BLaER1 treated with 17β-estradiol and CSF1 and Interleukin-3, amounts not matched to agents 10 nM and 100 nM (cell line): Measurements from ENCODE around the gene MSS51.

Experiments used
- H3K27ac ChIP-seq, 11 experiments: shearing (Covaris generic); formaldehyde crosslinking; 2 replicates each; pipeline ENCODE4 v1.8.1; 2022
- H3K27me3 ChIP-seq, 11 experiments: shearing (Covaris generic); formaldehyde crosslinking; 2 replicates each; pipeline ENCODE4 v1.8.1; 2022
- H3K36me3 ChIP-seq, 11 experiments: shearing (Covaris generic); formaldehyde crosslinking; 2 replicates each; pipeline ENCODE4 v1.8.1; 2022
- H3K4me1 ChIP-seq, 10 experiments: shearing (Covaris generic); formaldehyde crosslinking; 2 replicates each; pipeline ENCODE4 v1.8.1; 2022
- H3K4me2 ChIP-seq, 11 experiments: shearing (Covaris generic); formaldehyde crosslinking; 2 replicates each; pipeline ENCODE4 v1.8.1; 2022
- H3K4me3 ChIP-seq, 10 experiments: shearing (Covaris generic); formaldehyde crosslinking; 2 replicates each; pipeline ENCODE4 v1.8.1; 2022
- H3K9ac ChIP-seq, 11 experiments: shearing (Covaris generic); formaldehyde crosslinking; 2 replicates each; pipeline ENCODE4 v1.8.1; 2022
- H3K9me3 ChIP-seq, 11 experiments: shearing (Covaris generic); formaldehyde crosslinking; replicated peaks in 1 of 11; 2 replicates each; pipeline ENCODE4 v1.8.1; 2022
- H4K20me1 ChIP-seq, 11 experiments: shearing (Covaris generic); formaldehyde crosslinking; 2 replicates each; pipeline ENCODE4 v1.8.1; 2022
- Cebpa-rat ChIP-seq, 11 experiments: shearing (Covaris generic); IDR thresholded peaks; 2 replicates each; pipeline ENCODE4 v1.8.1; 2022

MSS51 gene

DNA sequence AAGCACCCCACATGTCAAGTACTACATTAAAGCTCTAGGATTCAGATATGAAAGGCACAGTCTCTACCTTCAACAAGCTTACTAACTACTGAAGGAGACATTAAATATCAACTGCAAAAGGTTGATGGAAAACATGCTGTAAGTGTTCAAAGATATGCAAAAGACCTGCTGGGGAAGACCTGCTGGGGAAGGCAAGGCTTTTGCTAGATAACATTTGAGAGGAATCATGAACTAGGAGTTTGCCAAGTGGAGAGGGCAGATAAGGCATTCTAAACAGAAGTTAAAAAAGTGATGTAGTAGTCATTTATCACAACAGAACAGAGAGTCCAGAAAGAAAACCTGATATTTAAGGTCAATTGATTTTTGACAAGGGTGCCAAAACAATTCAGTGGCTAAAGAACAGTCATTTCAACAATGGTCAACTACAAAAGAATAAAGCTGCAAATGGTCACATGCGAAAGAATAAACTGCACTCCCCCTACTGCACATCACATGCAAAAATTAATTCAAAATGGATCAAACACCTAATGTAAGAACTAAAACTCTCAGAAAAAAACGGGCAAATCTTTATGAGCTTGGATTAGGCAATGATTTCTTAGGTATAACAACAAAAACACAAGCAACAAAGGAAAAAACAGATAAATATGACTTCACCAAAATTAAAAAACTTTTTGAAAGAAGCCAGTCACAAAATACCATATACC is 23.0 kb upstream of the MSS51 start:
- no peaks in the 10 kb centered on the region for H3K9me3 ChIP-seq
- H3K27ac ChIP-seq: no peak overlapping the region
- H3K27me3 ChIP-seq: no peaks in the 10 kb centered on the region
- no peak overlapping the region for H3K9ac ChIP-seq
- H3K4me1 ChIP-seq: no peaks in the 10 kb centered on the region
- H3K4me2 ChIP-seq: no peak overlapping the region
- no peak overlapping the region for H3K4me3 ChIP-seq
- H3K36me3 ChIP-seq: peaks cover 54 to 100% (median 81%) of the 10 kb centered on the region in 11 experiments
- no peak for TF ChIP-seq Cebpa-rat (IDR thresholded peaks at IDR 0.05)
- H4K20me1 ChIP-seq: peaks cover 0 to 6% (median 0%) of the 10 kb centered on the region in 11 experiments; a peak in 2 of 22 replicates

GRCh38 chr10:73449113-73449512 is 15.8 kb upstream of the MSS51 start:
- H3K9ac ChIP-seq: no peak overlapping the region
- peaks cover 5 to 17% (median 15%) of the 10 kb centered on the region in 10 experiments; a peak in 18 of 20 replicates for H3K4me1 ChIP-seq
- H3K4me2 ChIP-seq: no peak overlapping the region
- no peak for TF ChIP-seq Cebpa-rat (IDR thresholded peaks at IDR 0.05)
- H3K27ac ChIP-seq: no peak overlapping the region
- no peak overlapping the region for H3K4me3 ChIP-seq
- no peaks in the 10 kb centered on the region for H3K9me3 ChIP-seq
- H3K27me3 ChIP-seq: no peaks in the 10 kb centered on the region
- H3K36me3 ChIP-seq: peaks cover 29 to 85% (median 55%) of the 10 kb centered on the region in 11 experiments
- no peaks in the 10 kb centered on the region; a peak in 1 of 22 replicates for H4K20me1 ChIP-seq

DNA sequence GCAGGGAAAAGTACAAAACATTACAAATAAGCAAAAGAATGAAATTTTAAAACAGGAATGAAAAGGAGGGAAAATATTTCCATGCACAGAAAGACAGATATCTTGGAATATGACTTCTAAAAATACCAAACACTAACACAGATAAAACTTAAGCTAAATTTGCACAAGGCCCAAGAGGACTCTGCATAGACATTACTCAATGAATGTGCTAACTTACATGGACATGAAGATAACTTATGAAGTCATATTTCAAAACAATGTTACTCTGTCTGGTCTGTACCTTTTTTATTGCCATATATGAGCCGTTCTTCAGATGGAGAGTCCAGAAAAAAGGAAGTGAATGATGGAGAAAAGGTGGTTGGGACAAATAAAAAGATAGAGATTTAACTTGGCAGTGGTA is 15.0 kb upstream of the MSS51 start:
- Histone ChIP-seq H3K27me3 (no peaks in the 10 kb centered on the region), H3K9me3 (no peaks in the 10 kb centered on the region), H3K4me1 (peaks cover 5 to 24% (median 22%) of the 10 kb centered on the region in 10 experiments; a peak in 18 of 20 replicates), H3K27ac (no peak overlapping the region), H4K20me1 (peaks cover 0 to 4% (median 0%) of the 10 kb centered on the region in 11 experiments; a peak in 1 of 22 replicates), H3K9ac (no peak overlapping the region), H3K4me3 (no peak overlapping the region), H3K4me2 (no peak overlapping the region), H3K36me3 (peaks cover 25 to 85% (median 51%) of the 10 kb centered on the region in 11 experiments)
- TF ChIP-seq Cebpa-rat (IDR thresholded peaks at IDR 0.05): no peak

GRCh38 chr10:73446926-73447325 is 13.6 kb upstream of the MSS51 start:
- Histone ChIP-seq H3K4me2 (no peak overlapping the region), H3K4me3 (no peak overlapping the region), H3K4me1 (peaks cover 5 to 33% (median 31%) of the 10 kb centered on the region in 10 experiments; a peak in 18 of 20 replicates), H3K9ac (no peak overlapping the region), H3K9me3 (no peaks in the 10 kb centered on the region), H3K36me3 (peaks cover 18 to 82% (median 41%) of the 10 kb centered on the region in 11 experiments), H3K27me3 (no peaks in the 10 kb centered on the region), H4K20me1 (peaks cover 0 to 4% (median 0%) of the 10 kb centered on the region in 11 experiments; a peak in 1 of 22 replicates), H3K27ac (no peak overlapping the region)
- TF ChIP-seq Cebpa-rat (IDR thresholded peaks at IDR 0.05): no peak

GRCh38 chr10:73444457-73444856 is 11.1 kb upstream of the MSS51 start:
- H4K20me1 ChIP-seq: peaks cover 0 to 6% (median 0%) of the 10 kb centered on the region in 11 experiments; a peak in 1 of 22 replicates
- no peaks in the 10 kb centered on the region for H3K9me3 ChIP-seq
- no peak for TF ChIP-seq Cebpa-rat (IDR thresholded peaks at IDR 0.05)
- peak overlapping the region in 3 of 11 experiments; percentile 33 to 64 (median 44); a peak in 3 of 22 replicates for H3K27ac ChIP-seq
- peak overlapping the region in 1 of 10 experiments; percentile 34; a peak in 1 of 20 replicates for H3K4me3 ChIP-seq
- peak overlapping the region in 3 of 11 experiments; percentile 2 to 58 (median 51); a peak in 4 of 22 replicates for H3K9ac ChIP-seq
- H3K4me2 ChIP-seq: peak overlapping the region in 8 of 11 experiments; percentile 40 to 88 (median 64); a peak in 16 of 22 replicates
- peaks cover 28 to 87% (median 47%) of the 10 kb centered on the region in 11 experiments for H3K36me3 ChIP-seq
- H3K27me3 ChIP-seq: no peaks in the 10 kb centered on the region
- peaks cover 12 to 35% (median 31%) of the 10 kb centered on the region in 10 experiments for H3K4me1 ChIP-seq

GRCh38 chr10:73439605-73440312 is 6.4 kb upstream of the MSS51 start:
- H3K36me3 ChIP-seq: peaks cover 39 to 87% (median 54%) of the 10 kb centered on the region in 11 experiments
- peaks cover 0 to 6% (median 0%) of the 10 kb centered on the region in 11 experiments; a peak in 1 of 22 replicates for H4K20me1 ChIP-seq
- no peak overlapping the region for H3K27ac ChIP-seq
- no peaks in the 10 kb centered on the region for H3K27me3 ChIP-seq
- H3K9me3 ChIP-seq: no peaks in the 10 kb centered on the region
- TF ChIP-seq Cebpa-rat (IDR thresholded peaks at IDR 0.05): no peak
- no peak overlapping the region for H3K9ac ChIP-seq
- no peak overlapping the region for H3K4me3 ChIP-seq
- H3K4me2 ChIP-seq: peak overlapping the region in 1 of 11 experiments; percentile 30; a peak in 1 of 22 replicates
- H3K4me1 ChIP-seq: peaks cover 11 to 28% (median 22%) of the 10 kb centered on the region in 10 experiments

GRCh38 chr10:73439055-73439454 is 5.7 kb upstream of the MSS51 start:
- Histone ChIP-seq H3K36me3 (peaks cover 39 to 86% (median 53%) of the 10 kb centered on the region in 11 experiments), H3K27ac (no peak overlapping the region), H3K4me3 (no peak overlapping the region), H3K27me3 (no peaks in the 10 kb centered on the region), H3K9me3 (no peaks in the 10 kb centered on the region), H3K4me1 (peaks cover 6 to 23% (median 18%) of the 10 kb centered on the region in 10 experiments; a peak in 18 of 20 replicates), H3K9ac (no peak overlapping the region), H3K4me2 (no peak overlapping the region), H4K20me1 (0 out of 22 replicates have a peak, but pooled peaks cover 0 to 6% (median 0%) of the 10 kb centered on the region in 11 experiments)
- no peak for TF ChIP-seq Cebpa-rat (IDR thresholded peaks at IDR 0.05)

GRCh38 chr10:73432646-73433537 is 469 bp downstream of the MSS51 start:
- no peak for TF ChIP-seq Cebpa-rat (IDR thresholded peaks at IDR 0.05)
- H3K27me3 ChIP-seq: no peaks in the 10 kb centered on the region
- peaks cover 0 to 21% (median 13%) of the 10 kb centered on the region in 10 experiments; a peak in 12 of 20 replicates for H3K4me1 ChIP-seq
- H3K4me2 ChIP-seq: peak overlapping the region in 7 of 11 experiments; percentile 15 to 66 (median 45); a peak in 13 of 22 replicates
- H4K20me1 ChIP-seq: 0 out of 22 replicates have a peak, but pooled peaks cover 0 to under 1% (median 0%) of the 10 kb centered on the region in 11 experiments
- H3K9me3 ChIP-seq: no peaks in the 10 kb centered on the region
- peaks cover 17 to 67% (median 23%) of the 10 kb centered on the region in 11 experiments for H3K36me3 ChIP-seq
- H3K9ac ChIP-seq: peak overlapping the region in 1 of 11 experiments; percentile 34; a peak in 1 of 22 replicates
- H3K4me3 ChIP-seq: no peak overlapping the region
- H3K27ac ChIP-seq: no peak overlapping the region
